Measurements from ENCODE around the gene PASK. TPM values are rescaled to one million over a fixed set of nuclear protein-coding genes. Genes with fewer than 3 reads are reported as not detected.

PASK gene
- total and polyA plus RNA-seq, 2 of the 4 experiments (the other 2 are of a cell fraction): 4.1 TPM

- H3K9me1 ChIP-seq (ENCODE audit: insufficient read depth, low read length): peaks cover 12% of the 10 kb centered on the region
- H2BK15ac ChIP-seq (ENCODE audit: low read depth, low read length): no peak overlapping the region
- no peak overlapping the region for H3K56ac ChIP-seq (ENCODE audit: extremely low read depth, insufficient read depth, low read length)
- H3K23ac ChIP-seq (ENCODE audit: low read depth, low read length): no peak overlapping the region
- ChIA-PET CTCF (no interaction called here), POLR2A (ENCODE audit: unreplicated experiment) (no interaction called here)
- no TSS peak for BruUV-seq (replicated peaks)
- no peak for ATAC-seq (ENCODE audit: low read depth)
- H2BK120ac ChIP-seq (ENCODE audit: low read depth, low read length): no peak overlapping the region
- H4K5ac ChIP-seq (ENCODE audit: low read depth, low read length): no peak overlapping the region
- no peak overlapping the region for H3K18ac ChIP-seq (ENCODE audit: low read depth, low read length)
- no peak overlapping the region for H3K9ac ChIP-seq (ENCODE audit: low read depth, low read length)
- H2AFZ ChIP-seq (replicated peaks; ENCODE audit: low read length, poor library complexity): no peak overlapping the region
- H3K4me2 ChIP-seq (ENCODE audit: low read depth, low read length): no peak overlapping the region
- no peak overlapping the region for H4K91ac ChIP-seq (ENCODE audit: insufficient read depth, low read depth, low read length)
- no peak overlapping the region for H3K4ac ChIP-seq (ENCODE audit: low read depth, low read length)
- H3K9me3 ChIP-seq (ENCODE audit: control insufficient read depth, insufficient read depth, low read length): no peaks in the 10 kb centered on the region
- H2BK5ac ChIP-seq (ENCODE audit: low read depth, low read length, poor library complexity, severe bottlenecking): no peak overlapping the region
- no peak for TF ChIP-seq ELK1 (IDR thresholded peaks at IDR 0.05; ENCODE audit: borderline replicate concordance, low read depth, low read length)
- TF ChIP-seq RAD21 (IDR thresholded peaks at IDR 0.05; ENCODE audit: low read length): no peak
- no peak for TF ChIP-seq FOS (IDR thresholded peaks at IDR 0.05; ENCODE audit: low read depth, low read length)
- no peak for TF ChIP-seq MAFK (IDR thresholded peaks at IDR 0.05; ENCODE audit: low read depth, low read length)
- no peak for TF ChIP-seq NFE2L2 (IDR thresholded peaks at IDR 0.05; ENCODE audit: low read depth, low read length)
- TF ChIP-seq USF2 (IDR thresholded peaks at IDR 0.05; ENCODE audit: low read depth, low read length): no peak
- no peak for TF ChIP-seq CTCF (conservative IDR thresholded peaks at IDR 0.05; ENCODE audit: low read depth, low read length)
- no peak for TF ChIP-seq BHLHE40 (IDR thresholded peaks at IDR 0.05; ENCODE audit: low read depth, low read length)
- TF ChIP-seq MAZ (IDR thresholded peaks at IDR 0.05; ENCODE audit: borderline replicate concordance, low read depth, low read length): no peak
- TF ChIP-seq SMC3 (IDR thresholded peaks at IDR 0.05; ENCODE audit: low read depth, low read length): no peak
- TF ChIP-seq CEBPB (IDR thresholded peaks at IDR 0.05; ENCODE audit: low read depth, low read length): no peak
- no peak for TF ChIP-seq CHD1 (IDR thresholded peaks at IDR 0.05; ENCODE audit: low read depth, low read length)
- no peak for TF ChIP-seq RCOR1 (IDR thresholded peaks at IDR 0.05; ENCODE audit: insufficient replicate concordance, low read length)
- no peak for TF ChIP-seq POLR2A (IDR thresholded peaks at IDR 0.05; ENCODE audit: low read depth, low read length)
- TF ChIP-seq RFX5 (IDR thresholded peaks at IDR 0.05; ENCODE audit: low read depth, low read length): no peak
- no peak overlapping the region for H4K8ac ChIP-seq (ENCODE audit: low read depth in 2 of 2, low read length in 2 of 2)
- peaks cover 7 to 13% of the 10 kb centered on the region in 2 experiments; a peak in 2 of 4 replicates for H3K79me1 ChIP-seq (ENCODE audit: low read depth in 1 of 2, low read length in 2 of 2)
- intact Hi-C loops (cut with micrococcal nuclease) (no loop called here), in situ Hi-C loops (cut with MboI; ENCODE audit: low sequenced_read_pairs) (no loop called here), dilution Hi-C loops (cut with HindIII; ENCODE audit: low sequenced_read_pairs, unreplicated experiment) (no loop called here)
- H3K4me3 ChIP-seq (ENCODE audit: insufficient read depth, low read depth, low read length): no peak overlapping the region
- H3K27me3 ChIP-seq (ENCODE audit: control insufficient read depth, insufficient read depth, low read length): no peaks in the 10 kb centered on the region
- H3K4me1 ChIP-seq (ENCODE audit: control insufficient read depth, insufficient read depth, low read length): peaks cover 9% of the 10 kb centered on the region
- no peak overlapping the region for H2BK20ac ChIP-seq (ENCODE audit: low read depth, low read length)
- no peak overlapping the region for H2AK5ac ChIP-seq (ENCODE audit: low read depth, low read length)
- H3K27ac ChIP-seq (ENCODE audit: insufficient read depth, low read length): no peak overlapping the region
- DNase-seq: no peak
- H3K36me3 ChIP-seq (ENCODE audit: control insufficient read depth, insufficient read depth, low read length): peaks cover 37% of the 10 kb centered on the region
- WGBS, 2 experiments (ENCODE audit: extremely low coverage in 2 of 2, insufficient read length in 1 of 2): 57% methylated on average over 1 of the region's 3 CpGs; no CpG with 5 or more reads in 1 of the 2 experiments
- no peak overlapping the region for H2AK9ac ChIP-seq (replicated peaks; ENCODE audit: low read depth, low read length, poor library complexity)
- H4K20me1 ChIP-seq (ENCODE audit: insufficient read depth, low read length): peaks cover 8% of the 10 kb centered on the region
- H3K14ac ChIP-seq (replicated peaks; ENCODE audit: low read depth, low read length): no peak overlapping the region
These were observed 14.4 kb upstream of the PASK start for GRCh38 chr2:241163601-241164118.

Data from IMR-90 (cell line).